IMR-90 (cell line): Measurements from ENCODE around the gene CNKSR2. TPM values are rescaled to one million over a fixed set of nuclear protein-coding genes. Genes with fewer than 3 reads are reported as not detected.

Experiments used
- ATAC-seq: fragments of 200-7000 bp; cut with Tn5 transposase; 2 replicates; pipeline ENCODE4 v1.9.1; 2020; ENCODE audit warnings: low read depth, mild to moderate bottlenecking, moderate library complexity
- BruUV-seq: library from RNA; stranded (reverse); fragments of 400-500 nt; replicated peaks from 2 replicates; lab custom pipeline; 2021; lab: Mats Ljungman, UMichigan
- CTCF ChIA-PET: fragments of 300-600 bp; formaldehyde crosslinking; extraction: SDS; loops from one replicate; lab custom pipeline; 2021; ENCODE audit warnings: antibody characterized with exemption; lab: Yijun Ruan, JAX
- POLR2A ChIA-PET: fragments of 300-600 bp; sonication (Branson Sonifier 250); formaldehyde crosslinking; loops from one replicate; lab custom pipeline; 2022; ENCODE audit warnings: antibody characterized with exemption; ENCODE audit not compliant: unreplicated experiment; lab: Charles Lee
- DNase-seq: peaks from one replicate; pipeline ENCODE4 v3.0.0; 2013
- H2AFZ ChIP-seq: replicated peaks from 2 replicates; pipeline ENCODE3; 2013; ENCODE audit warnings: low read length, mild to moderate bottlenecking; ENCODE audit not compliant: poor library complexity
- H2AK5ac ChIP-seq: 2 replicates; pipeline ENCODE4 v1.6.1; 2013; ENCODE audit warnings: low read depth, low read length, inconsistent platforms
- H2AK9ac ChIP-seq: replicated peaks from 2 replicates; pipeline ENCODE3; 2013; ENCODE audit warnings: mild to moderate bottlenecking, low read depth, low read length, moderate library complexity; ENCODE audit not compliant: poor library complexity
- H2BK120ac ChIP-seq: 2 replicates; pipeline ENCODE4 v1.6.1; 2013; ENCODE audit warnings: low read depth, low read length, inconsistent platforms
- H2BK15ac ChIP-seq: 3 replicates; pipeline ENCODE4 v1.6.1; 2013; ENCODE audit warnings: low read depth, low read length, inconsistent platforms
- H2BK20ac ChIP-seq: 2 replicates; pipeline ENCODE4 v1.6.1; 2013; ENCODE audit warnings: low read depth, mild to moderate bottlenecking, inconsistent platforms, low read length, moderate library complexity
- H2BK5ac ChIP-seq: 2 replicates; pipeline ENCODE4 v1.6.1; 2013; ENCODE audit warnings: mild to moderate bottlenecking, low read depth, low read length, inconsistent platforms; ENCODE audit not compliant: poor library complexity, severe bottlenecking
- H3K14ac ChIP-seq: replicated peaks from 2 replicates; pipeline ENCODE4 v1.6.1; 2013; ENCODE audit warnings: low read depth, low read length, inconsistent platforms
- H3K18ac ChIP-seq: 2 replicates; pipeline ENCODE4 v1.6.1; 2013; ENCODE audit warnings: low read depth, low read length, control low read depth
- H3K23ac ChIP-seq: 2 replicates; pipeline ENCODE4 v1.6.1; 2013; ENCODE audit warnings: low read depth, low read length, inconsistent platforms
- H3K27ac ChIP-seq: 2 replicates; pipeline ENCODE4 v1.5.1; 2013; ENCODE audit warnings: mild to moderate bottlenecking, control low read depth, low read length; ENCODE audit not compliant: insufficient read depth
- H3K27me3 ChIP-seq: 2 replicates; pipeline ENCODE4 v1.6.1; 2013; ENCODE audit warnings: low read length; ENCODE audit not compliant: control insufficient read depth, insufficient read depth
- H3K36me3 ChIP-seq: 2 replicates; pipeline ENCODE4 v1.6.1; 2013; ENCODE audit warnings: low read length, mixed read lengths; ENCODE audit not compliant: control insufficient read depth, insufficient read depth
- H3K4ac ChIP-seq: 2 replicates; pipeline ENCODE4 v1.6.1; 2013; ENCODE audit warnings: low read depth, low read length, inconsistent platforms
- H3K4me1 ChIP-seq: 2 replicates; pipeline ENCODE4 v1.6.1; 2013; ENCODE audit warnings: low read length, mixed read lengths; ENCODE audit not compliant: control insufficient read depth, insufficient read depth
- H3K4me2 ChIP-seq: 2 replicates; pipeline ENCODE4 v1.6.1; 2013; ENCODE audit warnings: low read depth, mild to moderate bottlenecking, control low read depth, low read length, moderate library complexity
- H3K4me3 ChIP-seq: 2 replicates; pipeline ENCODE4 v1.5.1; 2013; ENCODE audit warnings: low read depth, mild to moderate bottlenecking, control low read depth, low read length, moderate library complexity; ENCODE audit not compliant: insufficient read depth
- H3K56ac ChIP-seq: 2 replicates; pipeline ENCODE4 v1.6.1; 2013; ENCODE audit warnings: low read length, inconsistent platforms; ENCODE audit not compliant: insufficient read depth; ENCODE audit errors: extremely low read depth
- H3K79me1 ChIP-seq, 2 experiments: 2 replicates each; pipeline ENCODE4 v1.6.1; 2013; ENCODE audit warnings: low read length in 2 of 2, inconsistent platforms in 1 of 2, low read depth in 1 of 2
- H3K9ac ChIP-seq: 2 replicates; pipeline ENCODE4 v1.6.1; 2013; ENCODE audit warnings: low read depth, low read length, control low read depth
- H3K9me1 ChIP-seq: 2 replicates; pipeline ENCODE4 v1.6.1; 2013; ENCODE audit warnings: low read length, inconsistent platforms; ENCODE audit not compliant: insufficient read depth
- H3K9me3 ChIP-seq: 2 replicates; pipeline ENCODE4 v1.6.1; 2013; ENCODE audit warnings: low read length; ENCODE audit not compliant: control insufficient read depth, insufficient read depth
- H4K20me1 ChIP-seq: 2 replicates; pipeline ENCODE4 v1.6.1; 2013; ENCODE audit warnings: low read length, inconsistent platforms; ENCODE audit not compliant: insufficient read depth
- H4K5ac ChIP-seq: 2 replicates; pipeline ENCODE4 v1.6.1; 2013; ENCODE audit warnings: mild to moderate bottlenecking, low read depth, low read length, control low read depth
- H4K8ac ChIP-seq, 2 experiments: 2 replicates each; pipeline ENCODE4 v1.6.1; 2013; ENCODE audit warnings: low read depth in 2 of 2, low read length in 2 of 2, control low read depth in 1 of 2, inconsistent platforms in 1 of 2
- H4K91ac ChIP-seq: 2 replicates; pipeline ENCODE4 v1.6.1; 2013; ENCODE audit warnings: low read depth, low read length, inconsistent platforms; ENCODE audit not compliant: insufficient read depth
- BHLHE40 ChIP-seq: fragments of 150-350 bp; IDR thresholded peaks from 2 replicates; pipeline ENCODE4 v1.6.1; 2016; ENCODE audit warnings: mild to moderate bottlenecking, low read depth, low read length
- CEBPB ChIP-seq: IDR thresholded peaks from 2 replicates; pipeline ENCODE4 v1.6.1; 2012; ENCODE audit warnings: low read depth, low read length, improper control_type of control experiment
- FOS ChIP-seq: fragments of 150-350 bp; IDR thresholded peaks from 2 replicates; pipeline ENCODE4 v1.6.1; 2016; ENCODE audit warnings: low read depth, low read length
- MAFK ChIP-seq: IDR thresholded peaks from 2 replicates; pipeline ENCODE4 v1.6.1; 2012; ENCODE audit warnings: low read depth, low read length, improper control_type of control experiment
- NFE2L2 ChIP-seq: fragments of 150-350 bp; IDR thresholded peaks from 2 replicates; pipeline ENCODE4 v1.6.1; 2016; ENCODE audit warnings: low read depth, mild to moderate bottlenecking, low read length
- POLR2A ChIP-seq: IDR thresholded peaks from 2 replicates; pipeline ENCODE4 v1.6.1; 2012; ENCODE audit warnings: mild to moderate bottlenecking, low read depth, low read length
- RAD21 ChIP-seq: IDR thresholded peaks from 2 replicates; pipeline ENCODE4 v1.6.1; 2012; ENCODE audit warnings: low read length, improper control_type of control experiment
- RCOR1 ChIP-seq: IDR thresholded peaks from 2 replicates; pipeline ENCODE4 v1.6.1; 2012; ENCODE audit warnings: mild to moderate bottlenecking, low read length, improper control_type of control experiment; ENCODE audit not compliant: insufficient replicate concordance
- RFX5 ChIP-seq: IDR thresholded peaks from 2 replicates; pipeline ENCODE4 v1.8.0; 2012; ENCODE audit warnings: low read depth, mild to moderate bottlenecking, low read length, moderate library complexity
- SMC3 ChIP-seq: fragments of 150-350 bp; IDR thresholded peaks from 2 replicates; pipeline ENCODE4 v1.6.1; 2016; ENCODE audit warnings: low read depth, mild to moderate bottlenecking, antibody characterized with exemption, low read length, moderate library complexity
- dilution Hi-C: fragments of 300-500 bp; cut with HindIII; formaldehyde crosslinking; loops from one replicate; pipeline ENCODE4 v1.14.3; 2018; ENCODE audit warnings: low sequenced_read_pairs; ENCODE audit not compliant: unreplicated experiment
- in situ Hi-C: fragments of 300-500 bp; cut with MboI; formaldehyde crosslinking; loops from 3 replicates; pipeline ENCODE4 v1.14.3; 2019; ENCODE audit warnings: low sequenced_read_pairs, inconsistent platforms, mixed read lengths
- intact Hi-C: fragments of 100-400 bp; cut with micrococcal nuclease; formaldehyde crosslinking; loops from 2 replicates; pipeline ENCODE4 v1.10.0; 2022
- polyA plus RNA-seq, 3 experiments: library from polyadenylated mRNA; depleted of rRNA; stranded (reverse); fragments of >200 nt; gene quantifications; 2 replicates each; pipeline ENCODE4 v1.2.3, GENCODE V29; 2012; ENCODE audit warnings: low replicate concordance in 1 of 3
- total RNA-seq: library from RNA; depleted of rRNA; stranded (reverse); fragments of >200 nt; gene quantifications from 2 replicates; pipeline ENCODE4 v1.2.3, GENCODE V29; 2012
- TF ChIP-seq, protein P1 (sequence below): fragments of 150-350 bp; IDR thresholded peaks from 2 replicates; pipeline ENCODE4 v1.6.1; 2016; ENCODE audit warnings: low read depth, mild to moderate bottlenecking, low read length, moderate library complexity, borderline replicate concordance
- TF ChIP-seq, protein P2 (sequence below): conservative IDR thresholded peaks from 2 replicates; pipeline ENCODE4 v1.5.1; 2012; ENCODE audit warnings: mild to moderate bottlenecking, low read depth, low read length, improper control_type of control experiment

CNKSR2 gene
- total and polyA plus RNA-seq, 2 of the 4 experiments (the other 2 are of a cell fraction): 0.14 to 0.90 TPM

DNA sequence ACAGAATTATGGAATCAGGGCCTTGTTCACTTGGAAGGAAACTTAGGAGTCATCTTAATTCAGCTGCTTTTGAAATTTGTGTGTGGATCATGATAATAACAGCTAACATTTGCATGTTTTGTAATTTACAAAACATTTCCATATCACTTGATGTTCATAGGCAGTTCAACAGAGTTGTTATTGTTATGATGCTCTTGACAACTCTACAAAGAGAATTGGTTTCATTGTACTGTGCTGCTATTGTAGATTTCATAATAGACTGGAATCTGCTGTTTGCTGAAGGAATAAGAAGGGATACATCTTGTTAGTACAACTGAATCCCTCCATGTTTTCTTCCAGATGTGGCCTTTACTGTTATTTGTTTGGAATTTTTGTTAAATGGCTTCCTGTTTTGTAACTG is 83.5 kb downstream of the CNKSR2 start:
- no TSS peak for BruUV-seq
- H3K36me3 ChIP-seq: no peaks in the 10 kb centered on the region
- no peaks in the 10 kb centered on the region for H3K4me1 ChIP-seq
- H3K14ac ChIP-seq: no peak overlapping the region
- no peak overlapping the region for H4K5ac ChIP-seq
- no peaks in the 10 kb centered on the region for H3K9me1 ChIP-seq
- no peak overlapping the region for H2BK120ac ChIP-seq
- dilution Hi-C loops (no loop called here), in situ Hi-C loops (no loop called here), intact Hi-C loops (no loop called here)
- H3K27me3 ChIP-seq: no peaks in the 10 kb centered on the region
- H4K20me1 ChIP-seq: no peaks in the 10 kb centered on the region
- H4K91ac ChIP-seq: no peak overlapping the region
- no peak overlapping the region for H3K18ac ChIP-seq
- H3K79me1 ChIP-seq: no peaks in the 10 kb centered on the region
- H2BK15ac ChIP-seq: no peak overlapping the region
- ATAC-seq: no peak
- no peak overlapping the region for H2AK9ac ChIP-seq
- H2AK5ac ChIP-seq: no peak overlapping the region
- no peak overlapping the region for H2BK20ac ChIP-seq
- ChIA-PET CTCF (interaction anchor here (1.4 kb wide), 1 partner anchor 19 kb away, joined by 4 read pairs; no protein-coding TSS in a partner anchor), POLR2A (no interaction called here)
- no peak overlapping the region for H3K4ac ChIP-seq
- H2AFZ ChIP-seq: no peak overlapping the region
- no peak overlapping the region for H3K23ac ChIP-seq
- TF ChIP-seq, protein P1, sequence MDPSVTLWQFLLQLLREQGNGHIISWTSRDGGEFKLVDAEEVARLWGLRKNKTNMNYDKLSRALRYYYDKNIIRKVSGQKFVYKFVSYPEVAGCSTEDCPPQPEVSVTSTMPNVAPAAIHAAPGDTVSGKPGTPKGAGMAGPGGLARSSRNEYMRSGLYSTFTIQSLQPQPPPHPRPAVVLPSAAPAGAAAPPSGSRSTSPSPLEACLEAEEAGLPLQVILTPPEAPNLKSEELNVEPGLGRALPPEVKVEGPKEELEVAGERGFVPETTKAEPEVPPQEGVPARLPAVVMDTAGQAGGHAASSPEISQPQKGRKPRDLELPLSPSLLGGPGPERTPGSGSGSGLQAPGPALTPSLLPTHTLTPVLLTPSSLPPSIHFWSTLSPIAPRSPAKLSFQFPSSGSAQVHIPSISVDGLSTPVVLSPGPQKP: no peak
- TF ChIP-seq BHLHE40 (no peak), FOS (no peak), RFX5 (no peak), MAFK (no peak), RAD21 (no peak), POLR2A (no peak), RCOR1 (no peak), CEBPB (no peak), SMC3 (no peak), NFE2L2 (no peak)
- TF ChIP-seq, protein P2, sequence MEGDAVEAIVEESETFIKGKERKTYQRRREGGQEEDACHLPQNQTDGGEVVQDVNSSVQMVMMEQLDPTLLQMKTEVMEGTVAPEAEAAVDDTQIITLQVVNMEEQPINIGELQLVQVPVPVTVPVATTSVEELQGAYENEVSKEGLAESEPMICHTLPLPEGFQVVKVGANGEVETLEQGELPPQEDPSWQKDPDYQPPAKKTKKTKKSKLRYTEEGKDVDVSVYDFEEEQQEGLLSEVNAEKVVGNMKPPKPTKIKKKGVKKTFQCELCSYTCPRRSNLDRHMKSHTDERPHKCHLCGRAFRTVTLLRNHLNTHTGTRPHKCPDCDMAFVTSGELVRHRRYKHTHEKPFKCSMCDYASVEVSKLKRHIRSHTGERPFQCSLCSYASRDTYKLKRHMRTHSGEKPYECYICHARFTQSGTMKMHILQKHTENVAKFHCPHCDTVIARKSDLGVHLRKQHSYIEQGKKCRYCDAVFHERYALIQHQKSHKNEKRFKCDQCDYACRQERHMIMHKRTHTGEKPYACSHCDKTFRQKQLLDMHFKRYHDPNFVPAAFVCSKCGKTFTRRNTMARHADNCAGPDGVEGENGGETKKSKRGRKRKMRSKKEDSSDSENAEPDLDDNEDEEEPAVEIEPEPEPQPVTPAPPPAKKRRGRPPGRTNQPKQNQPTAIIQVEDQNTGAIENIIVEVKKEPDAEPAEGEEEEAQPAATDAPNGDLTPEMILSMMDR: no peak
- no peaks in the 10 kb centered on the region for H3K9me3 ChIP-seq
- H3K56ac ChIP-seq: no peak overlapping the region
- H3K4me3 ChIP-seq: no peak overlapping the region
- no peak overlapping the region for H3K4me2 ChIP-seq
- DNase-seq: no peak
- H3K9ac ChIP-seq: no peak overlapping the region
- H3K27ac ChIP-seq: no peak overlapping the region
- no peak overlapping the region for H4K8ac ChIP-seq
- no peak overlapping the region for H2BK5ac ChIP-seq
